Endothelial cell of umbilical vein (primary cell): Measurements from ENCODE around the gene ABCA6. TPM values are rescaled to one million over a fixed set of nuclear protein-coding genes. Genes with fewer than 3 reads are reported as not detected.

ENCODE experiments used
- BruUV-seq: library from RNA; stranded (reverse); fragments of 400-500 nt; replicated peaks from 2 replicates; lab custom pipeline; 2021; lab: Mats Ljungman, UMichigan
- CTCF ChIA-PET: fragments of 300-600, 350-600 bp; sonication (Branson Sonifier 250); formaldehyde crosslinking; loops from one replicate; lab custom pipeline; 2021; ENCODE audit warnings: antibody characterized with exemption, inconsistent platforms; lab: Charles Lee
- POLR2A ChIA-PET: fragments of 300-600, 350-600 bp; sonication (Branson Sonifier 250); formaldehyde crosslinking; loops from one replicate; lab custom pipeline; 2021; ENCODE audit warnings: antibody characterized with exemption, inconsistent platforms; lab: Charles Lee
- DNase-seq: peaks from one replicate; pipeline ENCODE4 v3.0.0-alpha.2; 2011; ENCODE audit warnings: low read depth, low spot score
- FAIRE-seq: peaks from 2 replicates; lab custom pipeline; 2011; peaks lifted over from hg19 to GRCh38; lab: Jason Lieb, UNC
- H2AFZ ChIP-seq: 2 replicates; pipeline ENCODE4 v1.6.0; 2012; ENCODE audit warnings: low read depth, low read length, control low read depth, inconsistent platforms
- H3K27ac ChIP-seq: 2 replicates; pipeline ENCODE4 v1.5.1; 2011; ENCODE audit warnings: low read depth, mild to moderate bottlenecking, control low read depth, low read length, moderate library complexity; ENCODE audit not compliant: insufficient read depth
- H3K27me3 ChIP-seq, 2 experiments: 2 replicates each; pipeline versions ENCODE4 v1.6.0 to v1.6.1; 2011; ENCODE audit warnings: low read length in 2 of 2, mixed read lengths in 1 of 2; ENCODE audit not compliant: control insufficient read depth in 2 of 2, insufficient read depth in 2 of 2
- H3K36me3 ChIP-seq, 2 experiments: 2 replicates in 1 of 2; 3 replicates in 1 of 2; pipeline ENCODE4 v1.5.1; 2011; ENCODE audit warnings: low read length in 2 of 2, mild to moderate bottlenecking in 1 of 2, moderate library complexity in 1 of 2; ENCODE audit not compliant: control insufficient read depth in 2 of 2, insufficient read depth in 2 of 2; ENCODE audit errors: extremely low read depth in 1 of 2
- H3K4me1 ChIP-seq: 3 replicates; pipeline ENCODE4 v1.5.1; 2011; ENCODE audit warnings: mild to moderate bottlenecking, low read length; ENCODE audit not compliant: control insufficient read depth, insufficient read depth; ENCODE audit errors: extremely low read depth
- H3K4me2 ChIP-seq: 2 replicates; pipeline ENCODE4 v1.6.1; 2011; ENCODE audit warnings: low read length, control low read depth, mixed read lengths; ENCODE audit not compliant: insufficient read depth
- H3K4me3 ChIP-seq, 3 experiments: fragments of 200-600 bp in 1 of 3; sonication (generic), shearing (Covaris generic) in 1 of 3; replicated peaks in 1 of 3; 2 replicates each; pipeline ENCODE4 v1.5.1; 2011 to 2016; ENCODE audit warnings: control low read depth in 3 of 3, low read length in 3 of 3, mild to moderate bottlenecking in 2 of 3, inconsistent platforms in 1 of 3, low read depth in 1 of 3, moderate library complexity in 1 of 3; ENCODE audit not compliant: insufficient read depth in 1 of 3
- H3K79me2 ChIP-seq: 2 replicates; pipeline ENCODE4 v1.6.0; 2012; ENCODE audit warnings: low read length, inconsistent platforms; ENCODE audit not compliant: control insufficient read depth, insufficient read depth
- H3K9ac ChIP-seq: replicated peaks from 2 replicates; pipeline ENCODE3; 2011; ENCODE audit warnings: low read length, control low read depth; ENCODE audit not compliant: insufficient read depth; ENCODE audit errors: extremely low read depth
- H3K9me1 ChIP-seq: replicated peaks from 3 replicates; pipeline ENCODE4 v1.6.0; 2011; ENCODE audit warnings: mild to moderate bottlenecking, low read length; ENCODE audit not compliant: control insufficient read depth, insufficient read depth; ENCODE audit errors: extremely low read depth
- H3K9me3 ChIP-seq: replicated peaks from 2 replicates; pipeline ENCODE4 v1.5.1; 2012; ENCODE audit warnings: low read length, inconsistent platforms; ENCODE audit not compliant: control insufficient read depth, insufficient read depth
- H4K20me1 ChIP-seq: replicated peaks from 2 replicates; pipeline ENCODE3; 2011; ENCODE audit warnings: mild to moderate bottlenecking, low read length; ENCODE audit not compliant: control insufficient read depth, insufficient read depth; ENCODE audit errors: extremely low read depth
- CTCF ChIP-seq, 2 donors: IDR thresholded peaks; 1 replicate in 1 of 2; 2 replicates in 1 of 2; pipeline ENCODE4 v1.5.1; 2011; ENCODE audit warnings: low read length in 2 of 2, mild to moderate bottlenecking in 2 of 2, moderate library complexity in 2 of 2, control low read depth in 1 of 2, inconsistent platforms in 1 of 2, low read depth in 1 of 2; ENCODE audit not compliant: insufficient read depth in 1 of 2; ENCODE audit errors: extremely low read depth in 1 of 2
- EZH2 ChIP-seq: IDR thresholded peaks from 2 replicates; pipeline ENCODE4 v1.6.1; 2012; ENCODE audit warnings: borderline replicate concordance, low read depth, mild to moderate bottlenecking, moderate library complexity, low read length, inconsistent platforms; ENCODE audit not compliant: severe bottlenecking
- FOS ChIP-seq: IDR thresholded peaks from 2 replicates; pipeline ENCODE4 v1.6.1; 2011; ENCODE audit warnings: mild to moderate bottlenecking, low read length, moderate library complexity, borderline replicate concordance; ENCODE audit not compliant: insufficient read depth
- GATA2 ChIP-seq: IDR thresholded peaks from 2 replicates; pipeline ENCODE4 v1.7.0; 2011; ENCODE audit warnings: low read depth, mild to moderate bottlenecking, moderate library complexity, mixed read lengths, low read length; ENCODE audit not compliant: insufficient read length, insufficient read depth
- JUN ChIP-seq: IDR thresholded peaks from 2 replicates; pipeline ENCODE4 v1.6.1; 2011; ENCODE audit warnings: borderline replicate concordance, low read depth; ENCODE audit not compliant: insufficient read length, insufficient read depth
- MYC ChIP-seq: IDR thresholded peaks from one replicate; pipeline ENCODE4 v1.6.1; 2011; ENCODE audit warnings: mild to moderate bottlenecking, low read depth, low read length
- POLR2A ChIP-seq: IDR thresholded peaks from 2 replicates; pipeline ENCODE4 v1.6.1; 2012; ENCODE audit warnings: low read depth, mild to moderate bottlenecking, control low read depth, low read length
- POLR2AphosphoS5 ChIP-seq: IDR thresholded peaks from 2 replicates; pipeline ENCODE4 v1.6.1; 2012; ENCODE audit warnings: low read depth, mild to moderate bottlenecking, control low read depth, low read length, moderate library complexity; ENCODE audit not compliant: insufficient read depth
- dilution Hi-C: fragments of 300-500 bp; cut with MboI; formaldehyde crosslinking; loops from one replicate; pipeline ENCODE4 v1.15.0; 2019; ENCODE audit warnings: low sequenced_read_pairs; ENCODE audit not compliant: extremely low pct_ligation_motif_present
- intact Hi-C: fragments of 100-400 bp; cut with micrococcal nuclease; formaldehyde crosslinking; loops from one replicate; pipeline ENCODE4 v1.10.0; 2022
- polyA plus RNA-seq, 4 experiments: library from polyadenylated mRNA; depleted of rRNA in 3 of 4; stranded (reverse) in 3 of 4; unstranded in 1 of 4; fragments of >200 nt; gene quantifications; 2 replicates each; pipeline versions ENCODE4 v1.2.1 to v1.2.3, GENCODE V29; 2011 to 2012; ENCODE audit warnings: missing spikeins in 1 of 4
- total RNA-seq: library from RNA; stranded (reverse); gene quantifications from 2 replicates; pipeline ENCODE4 v1.2.3, GENCODE V29; 2021
- TF ChIP-seq, protein P1 (sequence below): IDR thresholded peaks from 2 replicates; pipeline ENCODE4 v1.6.1; 2011; ENCODE audit not compliant: insufficient read depth, insufficient read length

Gene ABCA6
- total and polyA plus RNA-seq, 2 donors (not counting 3 experiments of a cell fraction or from before 2014, with no cell fraction given) = 11.3 to 30.5 TPM

DNA sequence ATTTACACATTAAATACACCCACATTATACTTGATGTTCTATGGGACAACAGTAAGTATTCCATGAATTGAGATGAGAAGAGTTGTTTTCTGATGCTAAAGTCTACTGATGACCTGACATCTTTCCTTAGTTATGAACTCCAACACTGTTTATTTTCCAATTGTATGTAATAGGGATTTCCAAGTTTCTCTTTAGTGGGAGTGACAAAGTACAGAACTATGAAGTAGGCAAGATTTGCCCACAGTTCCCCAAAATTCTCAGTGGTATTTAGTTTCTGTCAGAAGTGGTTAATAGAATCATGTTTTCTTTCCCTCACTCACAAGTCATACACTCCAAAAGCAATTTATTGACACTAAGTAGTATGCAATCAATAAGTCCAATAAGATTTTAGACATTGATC lies 22.5 kb upstream of the ABCA6 start:
- no peaks in the 10 kb centered on the region for H3K27me3 ChIP-seq
- H3K9me3 ChIP-seq = no peaks in the 10 kb centered on the region
- H4K20me1 ChIP-seq = no peaks in the 10 kb centered on the region
- dilution Hi-C loops = no loop called here
- ChIA-PET POLR2A (no interaction called here), CTCF (no interaction called here)
- no peak for TF ChIP-seq JUN
- no peak overlapping the region for H3K4me3 ChIP-seq
- H3K4me2 ChIP-seq = no peak overlapping the region
- H3K36me3 ChIP-seq = no peaks in the 10 kb centered on the region
- H3K27ac ChIP-seq = no peak overlapping the region
- intact Hi-C loops = no loop called here
- H3K4me1 ChIP-seq = no peaks in the 10 kb centered on the region
- FAIRE-seq = no peak
- no peak overlapping the region for H2AFZ ChIP-seq
- no peak for DNase-seq
- no peaks in the 10 kb centered on the region for H3K9me1 ChIP-seq
- no peak overlapping the region for H3K9ac ChIP-seq
- H3K79me2 ChIP-seq = no peaks in the 10 kb centered on the region
- BruUV-seq = no TSS peak

GRCh38 chr17:69159418-69159817 lies 17.7 kb upstream of the ABCA6 start:
- no peaks in the 10 kb centered on the region for H3K4me1 ChIP-seq
- no peak for DNase-seq
- no peak overlapping the region for H3K4me2 ChIP-seq
- H4K20me1 ChIP-seq = no peaks in the 10 kb centered on the region
- no peaks in the 10 kb centered on the region for H3K9me1 ChIP-seq
- intact Hi-C loops = no loop called here
- no peak for FAIRE-seq
- no peak overlapping the region for H3K4me3 ChIP-seq
- no peaks in the 10 kb centered on the region for H3K79me2 ChIP-seq
- dilution Hi-C loops = no loop called here
- no peak overlapping the region for H3K27ac ChIP-seq
- H2AFZ ChIP-seq = no peak overlapping the region
- ChIA-PET CTCF (no interaction called here), POLR2A (no interaction called here)
- no TSS peak for BruUV-seq
- H3K27me3 ChIP-seq = no peaks in the 10 kb centered on the region
- H3K9ac ChIP-seq = no peak overlapping the region
- no peaks in the 10 kb centered on the region for H3K9me3 ChIP-seq
- H3K36me3 ChIP-seq = no peaks in the 10 kb centered on the region
- TF ChIP-seq POLR2AphosphoS5 = no peak
- no peak for TF ChIP-seq POLR2A
- TF ChIP-seq, protein P1, sequence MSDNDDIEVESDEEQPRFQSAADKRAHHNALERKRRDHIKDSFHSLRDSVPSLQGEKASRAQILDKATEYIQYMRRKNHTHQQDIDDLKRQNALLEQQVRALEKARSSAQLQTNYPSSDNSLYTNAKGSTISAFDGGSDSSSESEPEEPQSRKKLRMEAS = no peak
- no peak for TF ChIP-seq GATA2
- TF ChIP-seq FOS = no peak
- no peak for TF ChIP-seq MYC
- TF ChIP-seq CTCF (IDR thresholded peaks at IDR 0.05; ENCODE audit: extremely low read depth in 1 of 2, insufficient read depth in 1 of 2, low read depth in 1 of 2, low read length in 2 of 2) = no peak
- TF ChIP-seq JUN = no peak
- TF ChIP-seq EZH2 = no peak
